ENCODE results near the gene FNDC8. TPM values are rescaled to one million over a fixed set of nuclear protein-coding genes. Genes with fewer than 3 reads are reported as not detected.
"Not testable (repeated sequence)": the region's sequence is repeated elsewhere in the genome, so short reads cannot be mapped to it uniquely, and the experiment has no call there.

The FNDC8 gene
- total RNA-seq, 4 donors from 2014 or later: not detected

- intact Hi-C loops (cut with DNase I; ENCODE audit: low total_unique reads): no loop called here
- peaks cover 0 to 14% (median 5%) of the 10 kb centered on the region in 4 donors for H3K36me3 ChIP-seq
- H3K4me3 ChIP-seq: no peak overlapping the region
- WGBS, 2 donors (ENCODE audit: low coverage in 1 of 2): 89 to 90% methylated on average over 2 of the region's 2 CpGs
- no peak for TF ChIP-seq EP300 (IDR thresholded peaks at IDR 0.05; ENCODE audit: low read depth)
- TF ChIP-seq POLR2AphosphoS5 (IDR thresholded peaks at IDR 0.05): no peak
- TF ChIP-seq CTCF (IDR thresholded peaks at IDR 0.05): no peak
- TF ChIP-seq POLR2A (IDR thresholded peaks at IDR 0.05): no peak
- no peaks in the 10 kb centered on the region for H3K9me3 ChIP-seq
- no peak for DNase-seq
- H3K27me3 ChIP-seq: no peaks in the 10 kb centered on the region
- in situ Hi-C loops (cut with MboI; ENCODE audit: low pct_ligation_motif_present in 1 of 4, low pct_unique_long_range_greater_than_20kb in 1 of 4, low sequenced_read_pairs in 3 of 4): loop anchor here in 2 of 4 donors (25.0 kb wide), 3 partner anchors 439 to 664 kb away; no protein-coding TSS in a partner anchor
- no peak overlapping the region for H3K27ac ChIP-seq
- H3K4me1 ChIP-seq: no peaks in the 10 kb centered on the region
These were observed 19.7 kb upstream of the FNDC8 start for GRCh38 chr17:35101725-35102124.

- no peak for DNase-seq
- 98% methylated on average over 5 of the region's 5 CpGs; no CpG with 5 or more reads in 1 of the 2 donors for WGBS, 2 donors (ENCODE audit: low coverage in 1 of 2)
- TF ChIP-seq POLR2A (IDR thresholded peaks at IDR 0.05) (no peak), POLR2AphosphoS5 (IDR thresholded peaks at IDR 0.05) (no peak), CTCF (IDR thresholded peaks at IDR 0.05) (no peak), EP300 (IDR thresholded peaks at IDR 0.05; ENCODE audit: low read depth) (no peak)
- Histone ChIP-seq H3K4me3 (no peak overlapping the region), H3K9me3 (no peaks in the 10 kb centered on the region), H3K27me3 (no peaks in the 10 kb centered on the region), H3K27ac (no peak overlapping the region), H3K4me1 (no peaks in the 10 kb centered on the region), H3K36me3 (peaks cover 0 to 11% (median 4%) of the 10 kb centered on the region in 4 donors)
- intact Hi-C loops (cut with DNase I; ENCODE audit: low total_unique reads): no loop called here
- in situ Hi-C loops (cut with MboI; ENCODE audit: low pct_ligation_motif_present in 1 of 4, low pct_unique_long_range_greater_than_20kb in 1 of 4, low sequenced_read_pairs in 3 of 4): loop anchor here in 2 of 4 donors (25.0 kb wide), 3 partner anchors 441 to 666 kb away; no protein-coding TSS in a partner anchor
These were observed 18.1 kb upstream of the FNDC8 start for GRCh38 chr17:35103271-35103670.

- peaks cover 0 to 11% (median 4%) of the 10 kb centered on the region in 4 donors for H3K36me3 ChIP-seq
- H3K27me3 ChIP-seq: no peaks in the 10 kb centered on the region
- H3K27ac ChIP-seq: no peak overlapping the region
- 96 to 99% methylated on average over 4 to 5 of the region's 5 CpGs for WGBS, 2 donors (ENCODE audit: low coverage in 1 of 2)
- no peaks in the 10 kb centered on the region for H3K9me3 ChIP-seq
- DNase-seq: no peak
- intact Hi-C loops (cut with DNase I; ENCODE audit: low total_unique reads): no loop called here
- no peak for TF ChIP-seq CTCF (IDR thresholded peaks at IDR 0.05)
- TF ChIP-seq POLR2A (IDR thresholded peaks at IDR 0.05): no peak
- TF ChIP-seq POLR2AphosphoS5 (IDR thresholded peaks at IDR 0.05): no peak
- TF ChIP-seq EP300 (IDR thresholded peaks at IDR 0.05; ENCODE audit: low read depth): no peak
- H3K4me1 ChIP-seq: no peaks in the 10 kb centered on the region
- H3K4me3 ChIP-seq: no peak overlapping the region
- in situ Hi-C loops (cut with MboI; ENCODE audit: low pct_ligation_motif_present in 1 of 4, low pct_unique_long_range_greater_than_20kb in 1 of 4, low sequenced_read_pairs in 3 of 4): loop anchor here in 2 of 4 donors (25.0 kb wide), 3 partner anchors 443 to 668 kb away; no protein-coding TSS in a partner anchor
These were observed 16.5 kb upstream of the FNDC8 start for GRCh38 chr17:35104844-35105450.

DNA sequence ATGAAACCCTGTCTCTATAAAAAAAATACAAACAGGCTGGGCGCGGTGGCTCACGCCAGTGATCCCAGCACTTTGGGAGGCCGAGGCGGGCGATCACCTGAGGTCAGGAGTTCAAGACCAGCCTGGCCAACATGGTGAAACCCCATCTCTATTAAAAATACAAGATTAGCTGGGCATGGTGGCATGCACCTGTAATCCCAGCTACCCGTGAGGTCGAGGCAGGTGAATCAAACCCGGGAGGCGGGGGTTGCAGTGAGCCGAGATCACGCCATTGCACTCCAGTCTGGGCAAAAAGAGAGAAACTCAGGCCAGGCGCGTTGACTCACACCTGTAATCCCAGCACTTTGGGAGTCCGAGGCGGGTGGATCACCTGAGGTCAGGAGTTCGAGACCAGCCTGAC, 10.6 kb upstream of the FNDC8 start:
- not testable (repeated sequence) for H3K4me1 ChIP-seq, DNase-seq, H3K4me3 ChIP-seq, H3K27ac ChIP-seq, H3K9me3 ChIP-seq, H3K36me3 ChIP-seq, H3K27me3 ChIP-seq
- intact Hi-C loops (cut with DNase I; ENCODE audit: low total_unique reads): loop anchor here (10.0 kb wide), 1 partner anchor 686 kb away; no protein-coding TSS in a partner anchor
- WGBS, 2 donors (ENCODE audit: low coverage in 1 of 2): 99% methylated on average over 10 to 17 of the region's 17 CpGs
- in situ Hi-C loops (cut with MboI; ENCODE audit: low pct_ligation_motif_present in 1 of 4, low pct_unique_long_range_greater_than_20kb in 1 of 4, low sequenced_read_pairs in 3 of 4): loop anchor here in 2 of 4 donors (25.0 kb wide), 3 partner anchors 448 to 673 kb away; no protein-coding TSS in a partner anchor

Measured in transverse colon (tissue), 4 donors.